Prostate gland (tissue), 2 donors: ENCODE measurements around the gene MOBP. TPM values are rescaled to one million over a fixed set of nuclear protein-coding genes. Genes with fewer than 3 reads are reported as not detected.

Experiments used
- DNase-seq: peaks from one replicate; pipeline ENCODE4 v3.0.0-alpha.2; 2019; ENCODE audit warnings: low spot score
- H3K27ac ChIP-seq, 2 donors: fragments of 200-600 bp; sonication (generic); 2 replicates each; pipeline ENCODE4 v1.5.1; 2017 to 2019
- H3K27me3 ChIP-seq: fragments of 200-600 bp; sonication (generic); replicated peaks from 2 replicates; pipeline ENCODE4 v1.5.1; 2019; ENCODE audit not compliant: insufficient read depth
- H3K36me3 ChIP-seq, 2 donors: fragments of 200-600 bp; sonication (generic); 1 replicate in 1 of 2; 2 replicates in 1 of 2; pipeline versions ENCODE4 v1.5.1 to v1.8.1; 2017 to 2019
- H3K4me1 ChIP-seq: fragments of 200-600 bp; sonication (generic); replicated peaks from 2 replicates; pipeline ENCODE4 v1.5.1; 2019
- H3K4me3 ChIP-seq, 2 donors: fragments of 200-600 bp; sonication (generic); 2 replicates each; pipeline ENCODE4 v1.5.1; 2017 to 2019
- H3K9me3 ChIP-seq: fragments of 200-600 bp; sonication (generic); 2 replicates; pipeline ENCODE4 v1.5.1; 2017
- POLR2A ChIP-seq: fragments of 450-650 bp; IDR thresholded peaks from one replicate; pipeline ENCODE4 v1.6.1; 2016; ENCODE audit warnings: antibody characterized with exemption, mild to moderate bottlenecking
- POLR2AphosphoS5 ChIP-seq: sonication (generic); formaldehyde crosslinking; IDR thresholded peaks from one replicate; pipeline ENCODE4 v1.6.1; 2017; ENCODE audit warnings: antibody characterized with exemption
- WGBS: methylation state at CpG from one replicate; pipeline ENCODE4 v1.1.5; 2018; 5-methylcytosine and 5-hydroxymethylcytosine counted together
- intact Hi-C: fragments of 100-400 bp; cut with DNase I; formaldehyde crosslinking; loops from one replicate; pipeline ENCODE4 v1.14.2; 2022
- total RNA-seq, 2 donors: library from RNA; depleted of rRNA; stranded (reverse); fragments of >200 nt; gene quantifications; one replicate each; pipeline ENCODE4 v1.1.0, GENCODE V29; 2016
- TF ChIP-seq, protein P1 (sequence below), 4 experiments: fragments of 200-600 bp in 2 of 4; fragments of 450-650 bp in 2 of 4; sonication (generic) in 2 of 4; IDR thresholded peaks; 1 replicate in 3 of 4; 2 replicates in 1 of 4; pipeline ENCODE4 v1.5.1; 2016 to 2019; ENCODE audit warnings: antibody characterized with exemption in 4 of 4, mild to moderate bottlenecking in 2 of 4, moderate library complexity in 2 of 4

The MOBP gene
- total RNA-seq, 2 donors from 2014 or later, result 2.4 TPM; not detected in 1

DNA sequence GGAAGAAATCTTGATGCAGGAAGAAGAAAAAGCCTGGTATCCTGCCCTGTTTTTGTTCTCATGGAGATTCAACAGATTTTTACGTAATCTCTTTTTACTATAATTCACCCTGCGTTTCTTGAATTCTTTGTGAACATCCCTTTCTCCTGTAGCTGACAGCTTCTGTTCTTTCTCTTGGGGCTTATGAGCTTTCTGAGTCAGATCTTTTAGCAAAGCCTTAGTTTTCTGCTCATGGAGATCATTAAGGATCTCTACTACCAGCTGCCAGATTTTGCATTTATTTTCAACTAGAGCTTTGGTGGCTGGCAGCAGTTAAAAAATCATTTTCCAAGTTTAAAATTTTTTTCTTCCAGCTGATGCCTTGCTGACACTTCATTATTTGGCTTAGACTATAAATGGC lies 51.6 kb downstream of the MOBP start:
- Histone ChIP-seq H3K36me3 (no peaks in the 10 kb centered on the region), H3K4me3 (no peak overlapping the region), H3K4me1 (no peaks in the 10 kb centered on the region), H3K27ac (no peak overlapping the region), H3K9me3 (no peaks in the 10 kb centered on the region), H3K27me3 (no peaks in the 10 kb centered on the region)
- WGBS, result 40% methylated on average over 2 of the region's 2 CpGs
- no peak for DNase-seq
- intact Hi-C loops, result no loop called here
- no peak for TF ChIP-seq POLR2AphosphoS5
- TF ChIP-seq POLR2A, result no peak
- TF ChIP-seq, protein P1, sequence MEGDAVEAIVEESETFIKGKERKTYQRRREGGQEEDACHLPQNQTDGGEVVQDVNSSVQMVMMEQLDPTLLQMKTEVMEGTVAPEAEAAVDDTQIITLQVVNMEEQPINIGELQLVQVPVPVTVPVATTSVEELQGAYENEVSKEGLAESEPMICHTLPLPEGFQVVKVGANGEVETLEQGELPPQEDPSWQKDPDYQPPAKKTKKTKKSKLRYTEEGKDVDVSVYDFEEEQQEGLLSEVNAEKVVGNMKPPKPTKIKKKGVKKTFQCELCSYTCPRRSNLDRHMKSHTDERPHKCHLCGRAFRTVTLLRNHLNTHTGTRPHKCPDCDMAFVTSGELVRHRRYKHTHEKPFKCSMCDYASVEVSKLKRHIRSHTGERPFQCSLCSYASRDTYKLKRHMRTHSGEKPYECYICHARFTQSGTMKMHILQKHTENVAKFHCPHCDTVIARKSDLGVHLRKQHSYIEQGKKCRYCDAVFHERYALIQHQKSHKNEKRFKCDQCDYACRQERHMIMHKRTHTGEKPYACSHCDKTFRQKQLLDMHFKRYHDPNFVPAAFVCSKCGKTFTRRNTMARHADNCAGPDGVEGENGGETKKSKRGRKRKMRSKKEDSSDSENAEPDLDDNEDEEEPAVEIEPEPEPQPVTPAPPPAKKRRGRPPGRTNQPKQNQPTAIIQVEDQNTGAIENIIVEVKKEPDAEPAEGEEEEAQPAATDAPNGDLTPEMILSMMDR (IDR thresholded peaks at IDR 0.05), result no peak

DNA sequence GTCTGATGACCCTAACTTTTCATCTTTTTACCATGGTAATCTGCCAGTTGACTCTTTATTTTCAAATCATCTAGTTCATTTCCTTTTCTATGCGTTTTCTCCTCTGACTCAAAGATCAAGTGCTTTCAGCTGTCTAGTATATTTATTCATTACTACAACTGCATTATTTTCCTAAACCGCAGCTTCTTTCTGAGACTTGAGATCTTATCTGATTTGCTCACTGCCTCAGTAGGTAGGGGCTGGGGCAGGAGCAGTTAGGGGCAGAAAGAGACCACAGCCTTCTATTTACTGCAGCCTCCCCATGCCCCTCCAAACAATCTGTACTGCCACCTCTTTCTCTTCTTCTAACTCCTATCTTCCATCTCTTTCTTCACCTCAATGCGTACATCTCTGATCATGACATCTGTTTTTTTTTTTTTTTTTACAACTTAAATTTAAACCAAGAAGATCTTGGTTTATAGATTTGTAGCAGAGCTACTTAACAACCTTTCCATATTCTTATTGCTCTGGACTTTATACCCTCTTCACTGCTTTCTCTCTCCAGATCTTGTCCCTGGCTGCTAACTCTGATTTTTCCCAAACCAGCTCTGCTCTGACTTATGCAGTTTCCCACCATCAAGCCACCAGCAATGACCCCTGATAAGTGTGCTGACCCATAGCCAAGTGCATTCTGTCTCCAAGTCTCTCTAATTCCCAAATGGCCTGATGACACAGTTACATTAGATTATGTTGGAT lies 52.2 kb downstream of the MOBP start:
- H3K4me3 ChIP-seq, result no peak overlapping the region
- whole genome bisulfite sequencing, result 30% methylated on average over 3 of the region's 3 CpGs
- no peak for TF ChIP-seq POLR2AphosphoS5
- TF ChIP-seq, protein P1 (IDR thresholded peaks at IDR 0.05), result no peak
- no peak for TF ChIP-seq POLR2A
- no peak for DNase-seq
- H3K36me3 ChIP-seq, result no peaks in the 10 kb centered on the region
- H3K27ac ChIP-seq, result no peak overlapping the region
- intact Hi-C loops, result no loop called here
- no peaks in the 10 kb centered on the region for H3K4me1 ChIP-seq
- no peaks in the 10 kb centered on the region for H3K9me3 ChIP-seq
- no peaks in the 10 kb centered on the region for H3K27me3 ChIP-seq

DNA sequence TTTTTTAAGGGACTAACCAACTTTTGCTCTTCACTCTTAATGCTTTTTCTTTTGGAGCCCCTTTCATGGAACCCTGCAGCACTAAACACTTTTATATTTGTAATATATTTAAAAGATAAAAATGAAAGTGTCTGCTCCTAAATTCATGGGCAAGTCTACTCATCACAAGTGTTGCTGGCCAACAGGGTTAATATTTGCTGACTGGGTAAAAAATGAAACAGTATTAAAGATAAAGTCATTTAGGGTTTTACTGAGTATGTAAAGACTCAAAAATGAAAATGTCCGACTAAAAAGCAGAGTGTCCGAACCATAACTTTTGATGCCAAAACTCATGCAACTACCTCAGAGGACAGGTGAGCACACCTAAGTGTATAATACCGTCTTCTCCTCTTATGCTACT lies 54.0 kb downstream of the MOBP start:
- Histone ChIP-seq H3K36me3 (no peaks in the 10 kb centered on the region), H3K4me3 (no peak overlapping the region), H3K27me3 (no peaks in the 10 kb centered on the region), H3K4me1 (no peaks in the 10 kb centered on the region), H3K9me3 (no peaks in the 10 kb centered on the region), H3K27ac (no peak overlapping the region)
- no peak for DNase-seq
- WGBS, result 93% methylated on average over 3 of the region's 3 CpGs
- TF ChIP-seq POLR2AphosphoS5 (no peak), POLR2A (no peak)
- TF ChIP-seq, protein P1 (IDR thresholded peaks at IDR 0.05), result no peak
- intact Hi-C loops, result no loop called here

DNA sequence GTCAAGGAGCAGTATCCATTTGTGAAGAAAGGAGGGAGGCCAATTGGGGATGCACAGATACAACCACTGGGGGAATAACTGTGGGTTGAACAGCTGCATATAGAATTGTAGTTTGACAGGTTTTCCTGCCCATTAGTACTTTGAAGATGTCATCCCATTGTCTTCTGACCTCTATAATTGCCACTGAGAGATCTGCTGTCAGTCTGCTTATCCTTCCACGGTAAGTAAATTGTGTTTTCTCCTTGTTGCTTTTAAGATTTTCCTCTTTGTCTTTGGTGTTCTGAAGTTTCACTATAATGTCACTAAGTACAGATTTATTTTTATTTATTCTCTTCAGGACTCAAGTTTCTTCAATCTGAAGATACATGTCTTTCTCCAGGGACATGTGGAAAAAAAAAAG lies 56.6 kb downstream of the MOBP start:
- Histone ChIP-seq H3K27ac (no peak overlapping the region), H3K9me3 (no peaks in the 10 kb centered on the region), H3K27me3 (no peaks in the 10 kb centered on the region), H3K36me3 (no peaks in the 10 kb centered on the region), H3K4me3 (no peak overlapping the region), H3K4me1 (no peaks in the 10 kb centered on the region)
- TF ChIP-seq POLR2A, result no peak
- TF ChIP-seq, protein P1 (IDR thresholded peaks at IDR 0.05), result no peak
- TF ChIP-seq POLR2AphosphoS5, result no peak
- intact Hi-C loops, result no loop called here
- 92% methylated on average over 1 of the region's 1 CpG for WGBS
- DNase-seq, result no peak

DNA sequence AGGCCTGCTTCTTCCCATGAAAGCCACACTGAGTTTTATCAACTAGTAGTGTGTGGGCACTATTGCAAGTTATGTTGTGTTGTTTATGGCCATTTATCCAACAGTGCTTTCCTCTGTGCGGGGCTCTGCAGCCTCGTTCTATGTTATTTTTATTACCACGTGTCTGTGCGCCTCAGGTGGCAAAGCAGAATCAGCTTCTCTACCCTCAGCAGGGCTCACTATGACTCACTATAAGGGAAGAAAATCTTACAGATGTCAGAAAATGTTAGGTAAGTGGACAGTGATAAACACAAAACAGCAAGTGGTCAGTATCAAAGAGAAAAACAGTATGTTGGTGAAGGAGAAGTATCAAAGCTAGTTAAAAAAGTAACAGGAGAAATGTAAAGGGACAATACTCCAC lies 61.4 kb downstream of the MOBP start:
- intact Hi-C loops, result no loop called here
- WGBS, result 26% methylated on average over 4 of the region's 4 CpGs
- Histone ChIP-seq H3K4me1 (no peaks in the 10 kb centered on the region), H3K4me3 (no peak overlapping the region), H3K36me3 (no peaks in the 10 kb centered on the region), H3K9me3 (no peaks in the 10 kb centered on the region), H3K27ac (no peak overlapping the region), H3K27me3 (no peaks in the 10 kb centered on the region)
- TF ChIP-seq POLR2AphosphoS5 (no peak), POLR2A (no peak)
- TF ChIP-seq, protein P1 (IDR thresholded peaks at IDR 0.05), result no peak
- no peak for DNase-seq
